GOT3 (cell line): ENCODE results near the gene ADGRL3.
"Not testable (repeated sequence)": the region's sequence is repeated elsewhere in the genome, so short reads cannot be mapped to it uniquely, and the experiment has no call there.

ENCODE experiments used
- DNase-seq: peaks from one replicate; lab custom pipeline; 2025; ENCODE audit warnings: mixed read lengths; lab: John Stamatoyannopoulos, UW

The ADGRL3 gene

DNA sequence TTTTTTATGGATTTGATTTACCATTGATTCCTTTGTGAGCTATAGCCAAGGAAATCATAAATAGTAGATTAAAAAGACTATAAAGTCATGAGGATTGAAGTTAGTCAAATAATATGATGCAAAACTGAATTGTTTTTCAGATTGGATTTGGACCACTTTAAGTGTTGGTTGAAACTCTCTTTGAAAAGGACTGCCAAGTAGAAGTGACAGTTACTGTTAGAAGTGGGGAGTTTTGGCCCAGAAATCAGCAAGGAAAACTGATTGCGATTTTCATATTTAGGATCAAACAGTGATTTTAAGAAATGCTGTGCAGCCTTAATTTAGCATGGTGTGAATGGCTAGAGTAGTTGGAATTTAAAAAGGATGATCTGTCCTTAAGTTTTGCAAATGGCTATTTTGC is 4.9 kb downstream of the ADGRL3 start:
- no peak for DNase-seq

DNA sequence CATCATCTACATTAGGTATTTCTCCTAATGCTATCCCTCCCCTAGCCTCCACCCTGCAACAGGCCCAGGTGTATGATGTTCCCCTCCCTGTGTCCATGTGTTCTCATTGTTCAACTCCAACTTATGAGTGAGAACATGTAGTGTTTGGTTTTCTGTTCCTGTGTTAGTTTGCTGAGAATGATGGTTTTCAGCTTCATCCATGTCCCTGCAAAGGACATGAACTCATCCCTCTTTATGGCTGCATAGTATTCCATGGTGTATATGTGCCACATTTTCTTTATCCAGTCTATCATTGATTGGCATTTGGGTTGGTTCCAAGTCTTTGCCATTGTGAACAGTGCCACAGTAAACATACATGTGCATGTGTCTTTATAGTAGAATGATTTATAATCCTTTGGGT is 7.0 kb downstream of the ADGRL3 start:
- DNase-seq, result not testable (repeated sequence)

DNA sequence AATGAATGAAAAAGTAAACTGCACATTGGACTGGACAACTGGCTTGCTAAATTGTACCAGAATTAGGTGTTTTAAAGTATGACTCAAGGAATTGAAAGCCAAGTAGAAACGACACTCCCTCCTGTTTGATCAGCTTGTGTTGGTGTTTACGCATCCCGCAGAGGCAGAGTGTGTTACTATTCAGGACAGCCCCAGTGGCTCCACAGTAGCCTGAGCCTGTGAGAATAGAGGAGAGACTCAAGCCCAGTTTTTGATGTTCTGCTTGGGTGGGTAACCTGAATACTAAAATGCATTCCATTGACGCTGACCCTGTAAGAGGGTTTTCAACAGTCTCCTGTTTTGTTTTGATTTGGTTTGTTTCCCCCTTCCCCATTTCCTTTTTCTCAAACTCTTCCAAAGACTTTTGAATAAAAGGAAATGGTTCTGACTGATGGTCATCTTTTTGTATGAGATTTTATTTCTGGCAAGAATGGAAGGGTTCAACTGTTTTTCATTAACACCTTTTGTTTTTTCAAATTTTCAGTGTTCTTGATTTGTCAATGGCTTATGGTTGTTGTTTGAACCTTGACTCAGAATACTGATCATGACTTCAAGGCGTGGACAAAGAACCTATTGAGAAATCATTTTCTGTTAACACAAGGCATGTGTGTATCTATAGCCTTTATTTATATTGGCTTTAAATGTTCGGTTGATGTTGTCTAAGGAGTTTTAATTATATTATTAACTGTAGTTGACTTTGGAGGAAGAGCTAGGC is 10.2 kb downstream of the ADGRL3 start:
- DNase-seq, result no peak

DNA sequence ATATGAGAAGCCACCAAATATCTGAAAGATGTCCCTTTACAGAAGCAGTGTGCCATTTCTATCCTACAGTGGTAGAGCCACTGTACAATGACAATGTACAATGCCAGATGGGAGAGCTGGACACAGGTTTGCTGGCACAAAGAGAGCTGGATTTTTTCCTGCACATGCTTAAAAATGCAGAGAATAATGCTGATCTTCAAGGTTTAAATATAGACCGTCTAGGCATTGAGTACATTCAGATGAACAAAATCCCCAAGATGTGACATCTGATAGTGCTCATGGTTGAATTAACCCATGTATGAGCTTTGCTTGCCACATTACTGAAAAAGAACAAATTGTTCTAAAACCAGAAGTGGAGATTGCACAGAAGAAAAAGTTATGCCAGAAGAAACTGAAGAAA is 11.7 kb downstream of the ADGRL3 start:
- no peak for DNase-seq

DNA sequence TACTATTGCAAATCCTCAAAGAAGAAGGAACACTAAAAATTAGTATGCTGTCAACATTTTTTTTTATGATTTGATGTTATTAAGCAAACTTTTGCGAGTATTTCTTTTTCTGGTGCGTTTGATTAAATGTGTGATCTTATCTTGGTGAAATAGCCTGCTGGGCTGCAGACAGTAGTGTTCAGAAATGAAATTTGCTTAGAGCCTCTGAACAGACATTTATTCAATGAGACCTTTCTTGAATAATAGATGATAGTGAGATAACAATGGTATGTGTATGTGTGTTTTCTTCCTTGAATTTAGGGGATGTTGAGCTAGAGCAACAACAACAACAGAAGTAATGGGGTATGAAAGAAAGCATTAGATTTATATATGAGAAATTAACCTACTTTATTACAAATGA is 12.7 kb downstream of the ADGRL3 start:
- no peak for DNase-seq

DNA sequence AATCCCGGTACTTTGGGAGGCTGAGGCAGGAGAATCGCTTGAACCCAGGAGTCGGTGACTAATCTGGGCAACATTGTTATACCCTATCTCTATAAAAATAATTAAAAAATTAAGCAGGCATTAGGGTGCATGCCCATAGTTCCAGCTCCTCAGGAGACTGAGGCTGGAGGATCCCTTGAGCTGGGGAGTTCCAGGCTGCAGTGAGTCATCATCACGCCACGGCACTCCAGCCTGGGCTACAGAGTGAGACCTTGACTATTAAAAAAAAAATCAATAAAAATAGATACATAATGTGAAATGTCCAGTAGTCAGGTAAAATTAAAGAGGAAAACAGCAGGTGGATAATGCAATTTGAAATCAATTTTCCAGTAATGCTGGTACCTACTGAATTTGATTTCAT is 14.6 kb downstream of the ADGRL3 start:
- no peak for DNase-seq

DNA sequence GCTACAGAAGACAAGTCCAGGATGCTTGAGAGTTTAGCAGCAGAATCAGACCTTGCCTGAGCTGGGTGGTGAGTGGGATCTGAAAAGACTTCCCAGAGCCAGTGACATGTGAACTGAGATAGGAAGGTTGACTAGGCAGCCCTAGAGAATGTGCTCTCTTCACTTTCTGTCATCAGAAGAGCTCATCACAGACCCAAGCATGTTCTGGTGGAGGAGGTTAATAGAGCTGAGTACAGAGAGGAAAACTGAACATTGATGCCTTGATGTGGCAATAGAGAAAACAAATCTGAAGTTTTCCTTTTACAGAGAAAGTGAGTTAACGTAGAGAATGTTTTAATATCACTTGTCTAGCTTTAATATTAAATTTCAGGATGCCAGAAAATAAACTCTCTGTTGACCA is 17.1 kb downstream of the ADGRL3 start:
- DNase-seq, result no peak

DNA sequence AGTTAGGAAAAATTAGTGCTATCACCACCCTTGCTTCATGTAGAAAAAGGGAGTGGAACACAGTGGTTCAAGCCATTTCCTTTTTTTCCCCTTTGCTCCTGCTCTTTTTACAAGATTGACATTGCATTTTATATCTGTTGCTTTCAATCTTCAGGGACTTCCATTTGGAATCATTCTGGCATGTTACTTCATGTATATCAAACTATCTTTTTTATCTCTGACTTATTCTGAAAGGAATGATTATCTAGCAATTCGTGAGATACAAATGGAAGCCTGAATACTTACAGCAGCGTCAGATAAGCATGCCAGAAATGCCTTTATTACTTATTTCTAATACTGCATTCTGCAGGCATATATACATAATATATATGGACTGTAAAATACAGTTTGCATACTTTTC is 20.4 kb downstream of the ADGRL3 start:
- no peak for DNase-seq

DNA sequence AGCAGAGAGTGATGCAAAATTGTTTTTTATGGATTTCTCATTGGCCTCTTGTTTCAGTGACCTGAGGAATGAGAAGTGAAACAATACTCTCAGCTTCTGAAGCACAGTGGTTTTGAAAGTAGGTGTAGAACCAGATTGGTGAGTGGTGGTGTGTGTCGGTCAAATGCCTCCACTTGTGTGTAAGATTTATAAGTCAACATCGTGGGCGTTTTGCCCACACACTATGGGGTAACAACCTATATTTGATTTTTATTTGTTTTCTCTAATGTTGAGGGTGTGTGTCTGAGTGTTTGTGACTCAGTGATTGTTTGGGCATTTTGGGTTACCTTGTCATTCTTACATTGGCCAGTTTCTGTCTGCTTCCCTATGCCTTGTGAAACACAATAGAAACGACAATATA is 23.3 kb downstream of the ADGRL3 start:
- no peak for DNase-seq

DNA sequence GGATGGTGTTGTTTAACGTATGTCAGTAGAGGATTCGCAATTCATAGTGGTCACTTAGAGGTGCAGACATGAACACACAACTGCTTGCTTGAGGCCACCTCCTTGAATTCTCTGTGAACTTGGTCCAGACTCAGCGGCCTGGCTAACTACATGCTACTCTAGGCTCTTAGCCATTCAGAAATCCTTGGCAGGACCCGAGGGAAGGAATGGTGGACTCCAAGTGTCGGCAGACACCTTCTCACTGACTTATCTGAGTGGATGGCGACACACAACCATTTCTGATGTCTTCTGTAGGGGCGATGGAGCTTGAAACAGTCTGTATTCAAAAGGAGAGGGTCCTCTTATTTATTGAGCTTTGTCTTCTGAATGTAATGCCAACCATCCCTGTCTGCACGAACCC is 24.4 kb downstream of the ADGRL3 start:
- no peak for DNase-seq

DNA sequence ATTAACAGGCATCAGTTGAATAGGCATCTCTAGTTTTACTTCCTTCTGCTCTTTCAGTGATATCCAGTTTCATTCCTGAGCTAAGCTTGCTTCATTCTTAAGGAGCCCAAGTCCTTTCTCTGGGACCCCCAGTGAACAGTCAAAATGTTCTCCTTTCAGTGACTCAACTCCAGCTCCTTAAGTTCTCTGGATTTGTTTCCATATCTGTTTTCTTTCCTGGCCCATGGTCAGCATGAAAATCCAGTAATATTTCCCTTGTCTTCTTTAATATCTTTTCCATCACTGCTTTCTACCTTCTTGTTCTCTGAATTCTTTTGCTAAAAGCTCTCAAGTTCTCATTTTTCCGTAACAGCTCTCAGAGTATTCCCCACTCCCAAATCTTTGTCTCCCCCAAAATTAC is 25.5 kb downstream of the ADGRL3 start:
- no peak for DNase-seq

DNA sequence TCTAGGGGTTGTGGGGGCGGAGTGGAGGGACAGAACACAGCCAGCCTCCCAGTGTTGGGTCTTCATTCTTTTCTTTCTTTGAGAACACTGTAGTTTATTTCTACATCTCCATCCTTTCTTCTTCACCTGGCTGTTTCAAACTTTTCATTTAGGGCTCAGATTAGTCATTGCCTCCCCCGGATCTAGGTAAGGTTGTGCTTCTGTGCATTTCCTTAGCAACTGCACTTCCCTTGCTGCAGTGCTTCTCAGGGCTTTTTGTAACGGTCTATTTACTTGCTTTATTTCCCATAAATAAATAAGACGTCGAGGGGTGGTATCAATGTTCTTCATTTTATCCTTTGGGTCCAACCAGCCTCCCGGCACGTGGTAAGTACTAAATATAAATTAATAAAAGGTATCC is 31.3 kb downstream of the ADGRL3 start:
- DNase-seq, result no peak

DNA sequence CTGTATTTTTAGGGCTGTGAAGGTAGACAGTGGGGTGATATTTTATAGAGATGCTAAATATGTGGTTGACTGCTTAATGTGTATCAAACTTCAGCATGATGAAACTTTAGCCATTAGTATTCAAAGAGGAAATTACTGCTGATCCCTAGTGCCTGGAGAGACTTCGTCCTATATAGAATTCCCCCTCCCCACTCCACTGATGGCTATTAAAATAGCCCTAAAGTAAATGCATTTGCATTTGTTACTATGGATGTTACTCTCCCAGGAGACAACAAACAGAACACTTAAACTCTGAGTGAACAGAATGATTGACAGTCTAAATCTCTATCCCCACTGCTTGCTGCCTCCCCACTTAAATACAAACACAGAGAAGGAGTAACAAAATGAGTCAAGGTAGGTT is 39.1 kb downstream of the ADGRL3 start:
- no peak for DNase-seq

DNA sequence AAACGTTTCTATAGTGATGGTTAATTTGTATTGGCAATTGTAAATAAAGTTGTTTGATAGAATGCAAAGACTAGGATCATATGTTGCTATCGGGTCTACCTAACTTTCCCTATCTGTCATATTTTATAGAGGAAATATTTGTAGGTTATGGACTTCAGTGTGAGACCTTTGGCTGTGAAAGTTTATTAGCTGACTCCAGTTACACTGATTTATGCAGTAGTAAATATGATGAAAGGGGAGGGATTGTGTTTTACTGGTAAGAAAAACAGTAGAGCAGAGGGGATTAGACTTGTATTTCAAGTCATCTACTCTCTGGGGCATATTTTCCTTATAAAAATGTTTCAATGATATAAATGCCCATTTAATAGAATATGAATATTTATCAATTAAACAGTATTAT is 43.8 kb downstream of the ADGRL3 start:
- no peak for DNase-seq

DNA sequence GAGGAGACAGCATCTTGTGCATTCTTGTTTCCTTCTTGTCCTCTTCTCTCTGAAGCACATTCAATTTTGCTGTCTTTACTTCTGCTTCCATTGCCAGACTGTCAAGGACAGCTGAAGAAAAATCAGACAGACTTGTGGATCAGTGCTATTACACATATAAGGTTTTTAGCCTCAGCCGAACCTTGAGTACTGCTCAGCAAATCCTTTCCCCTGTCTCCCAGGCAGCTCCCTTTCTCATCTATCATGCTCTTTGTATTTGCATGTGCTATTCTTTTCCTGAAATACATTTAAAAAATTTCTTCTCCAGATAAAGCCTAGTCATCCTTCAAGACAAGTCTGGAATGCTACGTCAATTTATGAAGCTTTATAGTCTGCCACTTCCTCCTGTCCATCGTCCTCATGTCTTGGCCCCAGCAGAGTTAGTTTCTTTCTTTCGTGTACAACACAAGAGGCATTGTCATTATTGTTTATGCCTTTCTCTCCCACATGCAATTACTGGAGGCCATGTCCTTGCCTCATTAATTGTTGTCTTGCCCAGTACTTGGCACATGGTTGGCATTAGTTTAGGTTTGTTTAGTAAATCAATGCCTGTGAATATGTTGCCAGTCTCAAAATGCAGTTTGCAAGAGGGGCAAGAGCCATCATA is 45.1 kb downstream of the ADGRL3 start:
- no peak for DNase-seq

DNA sequence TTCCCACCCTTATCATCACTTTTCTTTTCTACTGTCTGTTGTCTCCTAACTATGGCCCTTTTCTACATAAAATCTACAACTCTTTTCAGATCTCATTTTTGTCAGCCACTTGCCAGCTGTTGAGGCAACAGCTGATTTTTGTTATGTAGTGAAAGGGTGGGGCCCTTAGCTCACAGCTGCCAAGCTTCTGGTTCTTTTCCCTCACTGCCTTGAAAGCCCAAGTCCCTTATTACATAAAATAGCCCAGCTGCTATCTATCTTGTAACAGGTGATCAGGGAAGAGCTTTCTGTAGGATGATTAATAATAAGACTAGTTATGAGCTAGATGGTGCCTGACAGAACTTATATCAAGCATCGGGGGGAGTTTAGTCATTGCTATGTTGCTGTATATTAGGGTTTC is 45.9 kb downstream of the ADGRL3 start:
- no peak for DNase-seq

DNA sequence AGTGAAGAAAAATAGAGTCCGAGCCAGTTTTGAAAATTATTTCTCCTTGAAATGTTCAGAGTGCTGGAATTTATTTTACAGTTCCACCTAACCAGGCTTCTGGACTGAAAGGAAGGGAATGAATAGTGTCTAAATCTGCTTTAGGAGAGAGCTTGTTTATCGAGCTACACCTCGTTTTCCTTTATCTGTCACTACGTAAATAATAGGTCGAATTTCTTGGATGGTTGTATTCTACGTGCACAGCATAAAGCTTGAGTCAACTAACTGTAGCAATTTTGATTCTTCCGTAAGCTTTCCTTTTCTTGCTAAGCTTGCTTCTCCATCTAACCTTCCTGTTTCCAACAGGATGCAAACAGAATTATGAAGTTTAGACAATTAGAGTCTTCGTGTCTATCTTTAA is 48.6 kb downstream of the ADGRL3 start:
- no peak for DNase-seq

DNA sequence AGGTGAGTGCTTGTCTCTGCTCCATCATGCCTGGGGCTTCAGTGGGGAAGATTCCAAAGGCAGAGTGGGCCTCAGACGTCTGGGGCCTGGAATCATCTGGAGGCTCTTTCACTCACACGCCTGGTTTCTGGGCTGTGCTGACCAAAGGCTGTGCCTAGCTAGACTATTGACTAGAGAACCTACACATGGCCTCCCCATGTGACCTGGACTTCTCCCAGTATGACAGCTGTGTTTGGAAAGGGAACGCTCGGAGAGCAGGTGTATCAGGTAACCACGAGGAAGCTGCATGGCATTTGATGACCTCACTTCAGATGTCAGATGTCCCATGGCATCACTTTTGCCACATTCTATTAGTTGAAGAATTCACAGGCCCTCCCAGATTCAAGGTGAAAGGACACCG is 51.0 kb downstream of the ADGRL3 start:
- no peak for DNase-seq

DNA sequence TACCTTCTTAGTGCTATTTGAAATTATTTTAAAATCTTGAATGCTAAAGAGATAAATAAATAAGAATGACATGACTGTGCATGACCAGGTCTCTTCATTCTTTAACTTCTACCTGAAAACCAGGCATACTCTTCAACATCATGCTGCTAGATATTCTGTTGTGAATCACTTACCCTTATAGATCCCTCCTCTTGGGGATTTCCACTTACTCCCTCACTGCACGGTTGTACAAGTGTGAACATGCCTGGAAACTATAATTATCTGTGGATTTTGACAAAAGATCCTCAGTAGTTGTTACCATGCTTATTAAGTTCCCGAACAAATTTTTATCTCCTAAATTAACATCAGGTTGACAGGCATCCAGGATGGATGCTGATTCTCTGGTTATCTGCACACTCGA is 54.3 kb downstream of the ADGRL3 start:
- no peak for DNase-seq

DNA sequence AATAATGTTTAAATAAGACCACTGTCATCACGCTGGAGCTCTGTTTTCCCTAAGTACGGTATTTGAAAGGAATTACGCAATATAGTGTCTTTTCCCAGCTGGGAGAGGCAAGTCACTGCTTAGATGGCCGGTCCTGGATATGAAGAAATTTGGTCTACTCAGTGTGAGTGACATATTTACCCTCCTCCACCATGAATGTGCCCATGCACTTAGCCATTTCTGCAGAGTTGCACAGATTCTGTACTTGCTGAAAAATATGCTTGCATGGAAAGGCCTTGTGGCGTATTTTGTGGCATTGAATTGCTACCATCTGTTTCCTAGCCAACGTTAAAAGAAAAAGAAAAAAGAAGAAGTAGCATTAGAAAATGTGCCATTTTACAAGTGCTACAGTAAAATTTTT is 73.1 kb downstream of the ADGRL3 start:
- DNase-seq, result no peak

DNA sequence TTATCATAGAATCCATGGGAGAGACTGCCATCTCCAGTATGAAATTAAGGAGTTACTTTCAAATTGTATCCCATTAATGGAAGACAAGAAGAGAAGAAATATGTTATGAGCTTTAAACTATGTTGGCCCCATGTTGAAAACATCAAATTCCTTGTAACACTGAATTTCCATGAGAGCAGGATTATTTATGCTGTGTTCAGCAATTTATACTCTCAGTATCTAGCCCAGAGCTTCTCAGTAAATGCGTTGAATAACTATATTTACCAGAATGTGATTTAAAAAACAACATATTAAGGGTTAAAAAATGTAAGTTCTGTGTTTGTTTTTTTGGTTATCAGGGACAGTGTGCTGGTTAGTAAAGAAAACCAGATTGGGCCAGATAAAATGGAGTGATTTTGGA is 74.2 kb downstream of the ADGRL3 start:
- no peak for DNase-seq

DNA sequence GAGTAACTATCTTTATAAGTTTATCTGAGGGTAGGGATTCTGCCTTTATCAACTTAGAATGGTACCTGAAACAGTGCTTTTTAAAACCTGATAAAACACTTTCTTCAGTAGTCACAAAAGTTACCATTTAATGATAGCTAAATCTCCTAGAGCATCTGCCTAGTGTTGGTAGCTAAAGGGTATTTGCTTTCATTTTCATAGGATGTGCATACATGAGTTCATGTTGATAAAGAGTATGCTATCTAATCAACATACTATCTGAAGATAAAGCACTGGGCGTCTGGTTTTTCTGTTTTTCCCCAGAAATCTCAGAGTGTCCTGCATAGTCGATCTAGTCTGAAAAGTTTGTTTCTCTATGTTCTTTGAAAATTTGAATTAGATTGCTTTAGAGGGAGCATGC is 75.1 kb downstream of the ADGRL3 start:
- no peak for DNase-seq

DNA sequence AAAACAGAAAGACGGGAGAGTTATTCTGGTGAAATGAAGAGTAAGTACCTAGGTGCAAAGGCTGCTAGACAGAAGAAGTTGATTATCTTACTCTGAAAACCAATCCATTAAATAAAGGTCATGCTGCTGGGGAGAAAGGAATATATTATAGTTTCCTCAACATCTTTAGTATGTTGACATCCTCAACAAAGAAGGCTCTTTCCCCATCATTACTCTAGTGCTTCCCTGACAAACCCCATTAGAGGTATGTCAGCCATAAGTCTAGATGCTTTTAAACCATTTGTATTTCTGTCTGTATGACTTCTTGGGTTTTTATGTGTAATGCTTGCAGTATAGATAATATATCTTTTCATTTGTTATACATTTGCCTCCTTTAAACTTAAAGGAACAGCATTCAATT is 75.9 kb downstream of the ADGRL3 start:
- no peak for DNase-seq
